ENCODE results near the gene TERT. TPM values are rescaled to one million over a fixed set of nuclear protein-coding genes. Genes with fewer than 3 reads are reported as not detected.

The TERT gene
- total RNA-seq, 4 donors from 2014 or later, result not detected

DNA sequence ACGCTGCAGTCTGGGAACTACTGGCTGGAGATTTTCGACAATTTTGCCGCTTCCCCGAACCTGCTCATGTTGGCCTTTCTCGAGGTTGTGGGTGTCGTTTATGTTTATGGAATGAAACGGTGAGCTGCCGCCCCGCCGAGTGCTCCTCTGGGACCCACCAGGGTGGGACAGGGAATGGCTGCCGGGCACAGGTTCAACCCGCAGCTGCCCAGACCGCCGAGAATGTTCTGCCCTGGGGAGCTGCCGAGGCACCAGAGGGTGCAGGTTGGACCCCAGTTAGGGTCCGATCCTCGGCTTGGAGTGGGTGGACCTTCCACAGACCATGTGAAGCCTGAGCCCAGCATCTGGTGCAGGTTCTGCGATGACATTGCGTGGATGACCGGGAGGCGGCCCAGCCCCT is 50.6 kb downstream of the TERT start:
- 61 to 73% methylated on average over 9 to 21 of the region's 21 CpGs for WGBS, 2 donors (ENCODE audit: low coverage in 1 of 2)
- TF ChIP-seq POLR2AphosphoS5 (IDR thresholded peaks at IDR 0.05) (no peak), EP300 (IDR thresholded peaks at IDR 0.05; ENCODE audit: low read depth) (no peak), CTCF (IDR thresholded peaks at IDR 0.05) (no peak), POLR2A (IDR thresholded peaks at IDR 0.05) (no peak)
- peaks cover 47% of the 10 kb centered on the region for H3K27me3 ChIP-seq

DNA sequence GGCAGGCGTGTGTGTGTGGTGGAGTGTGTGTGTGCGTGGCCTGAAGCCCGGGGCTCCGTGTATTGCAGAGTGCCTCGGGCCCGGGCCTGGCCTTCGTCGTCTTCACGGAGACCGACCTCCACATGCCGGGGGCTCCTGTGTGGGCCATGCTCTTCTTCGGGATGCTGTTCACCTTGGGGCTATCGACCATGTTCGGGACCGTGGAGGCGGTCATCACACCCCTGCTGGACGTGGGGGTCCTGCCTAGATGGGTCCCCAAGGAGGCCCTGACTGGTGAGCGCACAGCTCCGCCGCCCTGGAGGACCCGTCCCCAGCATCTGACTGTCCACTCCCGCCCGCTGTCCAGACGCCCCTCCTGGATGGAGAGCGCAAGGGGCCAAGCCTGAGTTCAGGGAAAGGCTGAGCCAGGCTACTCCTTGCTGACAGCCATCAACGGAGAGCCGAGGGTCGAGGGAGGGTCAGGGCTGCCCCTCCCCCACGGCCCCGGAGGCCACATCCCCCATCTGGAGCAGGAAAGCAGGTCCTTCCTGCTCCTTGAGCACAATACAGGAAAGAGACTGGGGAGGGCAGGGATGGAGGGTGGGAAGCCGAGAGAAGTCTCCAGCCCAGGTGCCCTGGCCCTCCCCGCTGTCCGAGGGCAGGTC is 51.3 kb downstream of the TERT start:
- 44% methylated on average over 20 of the region's 33 CpGs; no CpG with 5 or more reads in 1 of the 2 donors for WGBS, 2 donors (ENCODE audit: low coverage in 1 of 2)

More for the DNA sequence above, 50.6 kb downstream of the TERT start:
- no peaks in the 10 kb centered on the region for H3K9me3 ChIP-seq
- no peak overlapping the region for H3K4me3 ChIP-seq
- no peak overlapping the region for H3K27ac ChIP-seq
- in situ Hi-C loops (cut with MboI; ENCODE audit: low pct_ligation_motif_present in 1 of 4, low pct_unique_long_range_greater_than_20kb in 1 of 4, low sequenced_read_pairs in 3 of 4), result no loop called here
- intact Hi-C loops (cut with DNase I; ENCODE audit: low total_unique reads), result no loop called here
- H3K36me3 ChIP-seq, result no peaks in the 10 kb centered on the region
- no peak for DNase-seq
- peaks cover 5 to 12% (median 8%) of the 10 kb centered on the region in 4 donors for H3K4me1 ChIP-seq

DNA sequence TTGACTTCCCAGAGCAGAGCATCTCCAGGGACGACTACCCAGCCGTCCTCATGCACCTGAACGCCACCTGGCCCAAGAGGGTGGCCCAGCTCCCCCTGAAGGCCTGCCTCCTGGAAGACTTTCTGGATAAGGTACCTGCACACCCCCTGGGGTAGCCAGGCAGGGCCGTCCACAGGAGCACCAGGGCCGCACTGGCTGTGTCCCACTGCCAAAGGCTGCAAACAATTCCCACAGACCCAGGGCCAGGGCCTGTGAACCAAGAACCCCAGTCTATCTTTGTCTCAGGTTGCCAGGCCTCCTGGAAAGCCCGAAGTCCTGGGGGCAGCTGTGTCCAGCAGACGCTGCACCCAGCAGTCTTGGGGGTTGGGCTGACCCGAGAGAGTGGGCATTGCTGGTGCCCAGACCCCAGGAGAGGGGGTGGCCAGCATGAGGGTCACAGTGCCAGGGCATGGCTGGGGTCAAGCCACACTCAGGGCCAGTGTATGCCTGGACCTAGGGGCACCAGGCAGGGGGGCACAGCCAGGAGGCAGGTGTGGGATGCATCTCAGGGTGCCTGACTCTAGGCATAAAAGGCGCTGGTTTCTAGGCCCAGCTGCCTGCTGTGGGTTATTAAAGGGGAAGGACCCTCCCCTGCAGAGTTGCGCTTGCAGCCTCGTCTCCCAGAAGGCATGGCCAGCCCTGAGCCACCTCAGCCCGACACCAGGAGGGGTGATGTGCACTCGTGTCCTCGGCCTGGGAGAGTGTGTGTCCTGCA is 52.0 kb downstream of the TERT start:
- intact Hi-C loops (cut with DNase I; ENCODE audit: low total_unique reads), result no loop called here
- TF ChIP-seq POLR2A (IDR thresholded peaks at IDR 0.05) (no peak), CTCF (IDR thresholded peaks at IDR 0.05) (no peak), EP300 (IDR thresholded peaks at IDR 0.05; ENCODE audit: low read depth) (no peak), POLR2AphosphoS5 (IDR thresholded peaks at IDR 0.05) (no peak)
- Histone ChIP-seq H3K27me3 (peaks cover 40% of the 10 kb centered on the region), H3K9me3 (no peaks in the 10 kb centered on the region), H3K4me3 (no peak overlapping the region), H3K27ac (no peak overlapping the region), H3K4me1 (peaks cover 10 to 19% (median 14%) of the 10 kb centered on the region in 4 donors), H3K36me3 (no peaks in the 10 kb centered on the region)
- in situ Hi-C loops (cut with MboI; ENCODE audit: low pct_ligation_motif_present in 1 of 4, low pct_unique_long_range_greater_than_20kb in 1 of 4, low sequenced_read_pairs in 3 of 4), result no loop called here
- DNase-seq, result no peak
- WGBS, 2 donors (ENCODE audit: low coverage in 1 of 2), result 66% methylated on average over 13 of the region's 14 CpGs; no CpG with 5 or more reads in 1 of the 2 donors

More for the DNA sequence above, 51.3 kb downstream of the TERT start:
- Histone ChIP-seq H3K4me1 (peaks cover 10 to 18% (median 14%) of the 10 kb centered on the region in 4 donors), H3K4me3 (no peak overlapping the region), H3K27ac (no peak overlapping the region), H3K27me3 (peaks cover 44% of the 10 kb centered on the region), H3K9me3 (no peaks in the 10 kb centered on the region), H3K36me3 (no peaks in the 10 kb centered on the region)
- TF ChIP-seq EP300 (IDR thresholded peaks at IDR 0.05; ENCODE audit: low read depth), result no peak
- TF ChIP-seq POLR2A (IDR thresholded peaks at IDR 0.05), result no peak
- no peak for TF ChIP-seq POLR2AphosphoS5 (IDR thresholded peaks at IDR 0.05)
- TF ChIP-seq CTCF (IDR thresholded peaks at IDR 0.05), result no peak
- no peak for DNase-seq
- intact Hi-C loops (cut with DNase I; ENCODE audit: low total_unique reads) (no loop called here), in situ Hi-C loops (cut with MboI; ENCODE audit: low pct_ligation_motif_present in 1 of 4, low pct_unique_long_range_greater_than_20kb in 1 of 4, low sequenced_read_pairs in 3 of 4) (no loop called here)

GRCh38 chr5:1241509-1242080 is 53.3 kb downstream of the TERT start:
- no peak for DNase-seq
- no peak overlapping the region for H3K27ac ChIP-seq
- H3K9me3 ChIP-seq, result no peaks in the 10 kb centered on the region
- H3K4me1 ChIP-seq, result peaks cover 10 to 19% (median 14%) of the 10 kb centered on the region in 4 donors
- no peak overlapping the region for H3K4me3 ChIP-seq
- H3K27me3 ChIP-seq, result peaks cover 29% of the 10 kb centered on the region
- no peaks in the 10 kb centered on the region for H3K36me3 ChIP-seq
- in situ Hi-C loops (cut with MboI; ENCODE audit: low pct_ligation_motif_present in 1 of 4, low pct_unique_long_range_greater_than_20kb in 1 of 4, low sequenced_read_pairs in 3 of 4) (no loop called here), intact Hi-C loops (cut with DNase I; ENCODE audit: low total_unique reads) (no loop called here)
- no peak for TF ChIP-seq POLR2AphosphoS5 (IDR thresholded peaks at IDR 0.05)
- WGBS, 2 donors (ENCODE audit: low coverage in 1 of 2), result 80% methylated on average over 22 of the region's 22 CpGs; no CpG with 5 or more reads in 1 of the 2 donors
